Choroid plexus epithelial cell (primary cell): ENCODE measurements around the gene BICRAL.
A peak's percentile ranks its signal among the peaks of the same experiment; 100 is the strongest.

ENCODE experiments used
- DNase-seq: peaks from one replicate; pipeline ENCODE4 v3.0.0-alpha.2; 2010; ENCODE audit warnings: low read depth
- H3K4me3 ChIP-seq: 2 replicates; pipeline ENCODE4 v1.5.1; 2011; ENCODE audit warnings: low read depth, mild to moderate bottlenecking, control low read depth, low read length, moderate library complexity
- CTCF ChIP-seq: conservative IDR thresholded peaks from 2 replicates; pipeline ENCODE4 v1.5.1; 2011; ENCODE audit warnings: low read depth, mild to moderate bottlenecking, control low read depth, inconsistent platforms, low read length, moderate library complexity

The BICRAL gene

DNA sequence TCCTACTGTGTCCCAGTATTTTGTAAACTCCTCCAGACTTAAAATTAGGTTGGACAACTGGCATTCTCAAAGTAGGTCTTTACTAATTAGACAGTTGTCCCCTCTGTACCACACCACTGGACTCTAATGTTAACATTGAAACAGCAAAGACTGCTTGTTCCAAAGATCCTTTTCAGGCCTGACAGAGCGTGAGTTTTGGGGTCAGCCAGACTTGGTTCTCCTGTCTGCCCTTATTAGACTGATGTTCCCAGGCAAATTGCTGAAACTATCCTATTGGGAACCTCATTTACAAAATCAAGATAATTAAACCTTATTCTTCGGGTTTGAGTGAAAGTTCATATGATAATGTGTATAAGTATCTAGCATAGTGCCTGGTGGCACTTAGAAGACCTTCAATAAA is 3.7 kb upstream of the BICRAL start:
- no peak overlapping the region for H3K4me3 ChIP-seq
- DNase-seq = no peak
- TF ChIP-seq CTCF = no peak

DNA sequence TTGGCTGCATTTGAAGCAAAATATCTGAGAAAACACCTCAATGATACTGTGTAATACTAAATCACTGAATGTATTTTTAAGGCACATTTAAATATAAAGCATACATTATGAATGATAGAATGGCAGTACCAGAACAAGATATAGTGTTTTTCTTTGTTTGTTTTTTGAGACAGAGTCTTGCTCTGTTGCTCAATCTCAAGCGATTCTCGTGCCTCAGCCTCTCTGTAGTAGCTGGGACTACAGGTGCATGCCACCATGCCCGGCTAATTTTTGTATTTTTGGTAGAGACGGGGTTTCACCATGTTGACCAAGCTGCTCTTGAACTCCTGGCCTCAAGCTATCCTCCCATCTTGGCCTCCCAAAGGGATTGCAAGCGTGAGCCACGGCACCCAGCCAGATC is 2.3 kb upstream of the BICRAL start:
- no peak overlapping the region for H3K4me3 ChIP-seq
- TF ChIP-seq CTCF = no peak
- DNase-seq = no peak

- peak overlapping the region; percentile 91 for H3K4me3 ChIP-seq
- peak; percentile 38 for DNase-seq
- TF ChIP-seq CTCF = no peak
Measured at GRCh38 chr6:42781546-42781795, 381 bp upstream of the BICRAL start.

GRCh38 chr6:42782689-42783176 is 881 bp downstream of the BICRAL start:
- peak; percentile 93 for DNase-seq
- TF ChIP-seq CTCF = no peak
- H3K4me3 ChIP-seq = peak overlapping the region; percentile 91

DNA sequence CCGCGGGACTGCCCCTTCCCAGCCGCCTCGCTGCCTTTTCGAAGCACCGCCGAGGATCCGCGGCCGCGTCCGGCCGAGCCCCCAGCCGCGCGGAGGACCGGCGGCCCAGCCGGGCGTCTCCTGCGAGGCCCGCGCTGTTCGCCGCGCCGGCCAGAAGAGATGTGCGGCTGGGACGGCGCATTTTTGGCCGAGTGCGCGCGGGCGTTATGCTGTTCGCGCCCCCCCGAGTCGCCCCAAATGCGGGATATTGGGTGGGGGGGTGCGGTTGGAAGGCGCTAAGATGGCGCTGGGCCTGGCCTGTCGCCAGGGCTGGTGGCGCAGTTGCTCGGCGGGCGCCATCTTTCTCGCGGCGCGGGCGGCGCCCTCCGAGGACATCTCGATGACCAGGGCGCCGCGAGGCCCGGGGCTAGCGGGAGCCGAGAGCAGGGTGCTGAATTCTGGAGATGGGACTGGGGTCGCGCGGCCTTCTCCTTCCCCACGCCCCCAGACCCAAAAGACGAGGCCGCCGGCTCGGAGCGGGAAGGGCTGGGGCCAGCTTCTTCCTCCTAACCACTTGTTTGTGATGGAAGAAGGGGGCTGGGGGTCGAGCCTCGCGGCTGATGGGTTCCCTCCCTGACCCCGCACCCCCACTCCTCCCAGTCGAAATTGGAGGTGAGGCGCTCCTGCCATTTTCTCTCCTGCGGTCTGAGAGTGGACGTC is 1.5 kb downstream of the BICRAL start:
- DNase-seq = peak; percentile 80
- no peak for TF ChIP-seq CTCF
- peak overlapping the region; percentile 91 for H3K4me3 ChIP-seq

DNA sequence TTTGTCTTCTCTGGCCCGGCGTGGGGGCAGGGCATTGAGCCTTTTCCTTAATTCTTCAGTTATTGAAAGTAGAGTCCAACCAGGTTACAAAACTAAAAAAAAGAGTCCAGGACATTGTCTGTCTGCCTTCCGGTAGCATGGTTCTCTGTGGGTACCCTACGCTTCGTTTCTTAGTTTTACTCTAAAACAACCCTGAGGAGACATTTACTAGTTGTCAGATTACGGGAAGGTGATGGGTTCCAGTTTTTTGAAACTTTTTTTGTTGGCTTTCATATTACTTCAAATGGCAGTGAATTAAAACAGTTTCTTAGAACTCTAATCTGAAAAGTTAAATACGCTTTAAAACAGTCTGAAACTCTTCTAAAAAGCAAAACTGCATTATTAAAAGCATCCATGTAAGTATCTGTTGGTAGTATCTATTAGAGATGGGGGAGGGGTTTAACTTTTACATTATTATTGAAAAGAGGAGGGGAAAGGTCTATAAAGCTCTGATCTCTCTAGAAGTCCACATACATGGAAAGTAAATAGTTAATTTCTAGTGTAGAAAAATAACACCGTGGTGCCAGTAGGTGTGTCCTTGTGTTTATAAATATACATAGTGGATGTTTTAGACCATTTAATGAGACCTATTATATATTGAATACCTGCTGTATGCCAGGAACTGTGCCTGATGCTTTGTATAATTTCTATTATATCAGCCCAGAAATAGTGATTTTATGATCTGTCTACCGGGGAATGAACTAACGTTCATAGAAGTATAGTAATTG is 2.2 kb downstream of the BICRAL start:
- no peak for TF ChIP-seq CTCF
- peak overlapping the region; percentile 91 for H3K4me3 ChIP-seq
- DNase-seq = peak; percentile 41
